22Rv1 (cell line): ENCODE data around the gene FBXL16.
A peak's percentile ranks its signal among the peaks of the same experiment; 100 is the strongest.

Source experiments
- H3K27ac ChIP-seq: fragments of 450-650 bp; 2 replicates; pipeline ENCODE4 v1.5.1; 2017
- CTCF ChIP-seq: fragments of 450-650 bp; IDR thresholded peaks from 2 replicates; pipeline ENCODE4 v1.5.1; 2017; ENCODE audit warnings: mild to moderate bottlenecking
- ZFX ChIP-seq: fragments of 450-650 bp; IDR thresholded peaks from 2 replicates; pipeline ENCODE4 v1.6.1; 2017; ENCODE audit warnings: antibody characterized with exemption, borderline replicate concordance

Gene FBXL16

GRCh38 chr16:694863-695354 lies 10.7 kb downstream of the FBXL16 start:
- TF ChIP-seq ZFX (no peak), CTCF (no peak)
- peak overlapping the region; percentile 98 for H3K27ac ChIP-seq

- TF ChIP-seq ZFX (no peak), CTCF (no peak)
Measured at GRCh38 chr16:694187-694862, 11.3 kb downstream of the FBXL16 start.

GRCh38 chr16:693766-694165 lies 11.8 kb downstream of the FBXL16 start:
- peak overlapping the region; percentile 98 for H3K27ac ChIP-seq
- no peak for TF ChIP-seq CTCF
- no peak for TF ChIP-seq ZFX

More at GRCh38 chr16:694187-694862, 11.3 kb downstream of the FBXL16 start:
- peak overlapping the region; percentile 98 for H3K27ac ChIP-seq

- TF ChIP-seq ZFX (no peak), CTCF (no peak)
Measured at GRCh38 chr16:693364-693763, 12.2 kb downstream of the FBXL16 start.

GRCh38 chr16:692356-693108 lies 13.1 kb downstream of the FBXL16 start:
- peak overlapping the region; percentile 98 for H3K27ac ChIP-seq
- TF ChIP-seq ZFX: no peak
- TF ChIP-seq CTCF: no peak

More at GRCh38 chr16:693364-693763, 12.2 kb downstream of the FBXL16 start:
- peak overlapping the region; percentile 98 for H3K27ac ChIP-seq

GRCh38 chr16:691242-691641 lies 14.4 kb downstream of the FBXL16 start:
- H3K27ac ChIP-seq: peak overlapping the region; percentile 98

GRCh38 chr16:689175-689897 lies 16.3 kb downstream of the FBXL16 start:
- peak overlapping the region; percentile 98 for H3K27ac ChIP-seq
- TF ChIP-seq CTCF: no peak
- TF ChIP-seq ZFX: no peak
